KMS-11 (cell line): ENCODE measurements around the gene NPIPB12.
"Not testable (repeated sequence)": the region's sequence is repeated elsewhere in the genome, so short reads cannot be mapped to it uniquely, and the experiment has no call there.

Source experiments
- H2AFZ ChIP-seq: fragments of 200-600 bp; sonication (generic); 2 replicates; pipeline ENCODE4 v1.6.1; 2016; ENCODE audit warnings: antibody characterized with exemption, mixed run types, low read depth
- H3K27ac ChIP-seq: fragments of 200-600 bp; sonication (generic); 2 replicates; pipeline ENCODE4 v1.6.1; 2016; ENCODE audit warnings: mild to moderate bottlenecking, mixed run types
- H3K27me3 ChIP-seq: fragments of 200-600 bp; sonication (generic); 2 replicates; pipeline ENCODE4 v1.6.1; 2017; ENCODE audit warnings: mild to moderate bottlenecking, low read depth, mixed run types, moderate library complexity; ENCODE audit not compliant: insufficient read depth
- H3K36me3 ChIP-seq: fragments of 200-600 bp; sonication (generic); 2 replicates; pipeline ENCODE4 v1.6.1; 2017; ENCODE audit warnings: mild to moderate bottlenecking, mixed run types; ENCODE audit not compliant: insufficient read depth
- H3K4me1 ChIP-seq: fragments of 200-600 bp; sonication (generic); 2 replicates; pipeline ENCODE4 v1.6.1; 2016; ENCODE audit warnings: mild to moderate bottlenecking, low read depth, mixed run types; ENCODE audit not compliant: poor library complexity, severe bottlenecking
- H3K4me2 ChIP-seq: fragments of 200-600 bp; sonication (generic); 2 replicates; pipeline ENCODE4 v1.7.0; 2016; ENCODE audit warnings: mild to moderate bottlenecking, mixed run types
- H3K4me3 ChIP-seq: fragments of 200-600 bp; sonication (generic); IDR thresholded peaks from 2 replicates; pipeline ENCODE4 v1.6.1; 2017; ENCODE audit warnings: low read depth, low read length, mixed read lengths; ENCODE audit not compliant: insufficient read depth
- H3K79me2 ChIP-seq: fragments of 200-600 bp; sonication (generic); 2 replicates; pipeline ENCODE4 v1.6.1; 2016; ENCODE audit warnings: low read depth, mixed run types; ENCODE audit not compliant: insufficient read depth
- H3K9ac ChIP-seq: fragments of 200-600 bp; sonication (generic); 2 replicates; pipeline ENCODE4 v1.6.1; 2016; ENCODE audit warnings: mild to moderate bottlenecking, mixed run types
- H4K20me1 ChIP-seq: fragments of 200-600 bp; sonication (generic); 2 replicates; pipeline ENCODE4 v1.6.1; 2016; ENCODE audit warnings: mild to moderate bottlenecking, mixed run types; ENCODE audit not compliant: insufficient read depth

Gene NPIPB12

GRCh38 chr16:29506308-29506707 lies at the start of gene NPIPB12:
Gene NPIPB12, minus strand, starts transcription at chr16:29506408.
- not testable (repeated sequence) for H3K4me1 ChIP-seq, H3K4me2 ChIP-seq, H3K27me3 ChIP-seq, H2AFZ ChIP-seq, H3K4me3 ChIP-seq, H4K20me1 ChIP-seq, H3K79me2 ChIP-seq, H3K27ac ChIP-seq, H3K36me3 ChIP-seq, H3K9ac ChIP-seq

DNA sequence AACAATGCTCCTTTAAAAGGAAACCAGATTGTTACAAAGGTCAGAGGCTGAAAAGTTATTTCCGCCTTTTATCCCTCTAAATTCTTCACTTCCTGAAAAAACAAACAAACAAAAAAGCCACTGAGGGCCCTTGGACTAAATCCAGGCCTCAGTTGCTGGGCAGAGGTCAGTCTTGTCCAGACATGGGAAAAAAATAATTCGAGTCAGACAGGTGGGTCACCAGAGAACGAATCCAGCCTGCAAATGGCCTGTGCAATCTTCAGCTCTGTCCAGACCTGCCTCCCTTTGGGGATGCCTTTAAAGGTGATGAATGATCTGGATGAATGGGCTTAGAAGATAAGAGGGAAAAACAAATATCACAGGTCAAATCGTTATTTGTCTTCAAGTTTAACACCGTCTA lies 15.3 kb upstream of the NPIPB12 start:
- H3K4me3 ChIP-seq, H2AFZ ChIP-seq, H3K79me2 ChIP-seq, H3K4me1 ChIP-seq, H3K4me2 ChIP-seq, H3K9ac ChIP-seq, H3K27ac ChIP-seq, H4K20me1 ChIP-seq, H3K36me3 ChIP-seq, H3K27me3 ChIP-seq: not testable (repeated sequence)

DNA sequence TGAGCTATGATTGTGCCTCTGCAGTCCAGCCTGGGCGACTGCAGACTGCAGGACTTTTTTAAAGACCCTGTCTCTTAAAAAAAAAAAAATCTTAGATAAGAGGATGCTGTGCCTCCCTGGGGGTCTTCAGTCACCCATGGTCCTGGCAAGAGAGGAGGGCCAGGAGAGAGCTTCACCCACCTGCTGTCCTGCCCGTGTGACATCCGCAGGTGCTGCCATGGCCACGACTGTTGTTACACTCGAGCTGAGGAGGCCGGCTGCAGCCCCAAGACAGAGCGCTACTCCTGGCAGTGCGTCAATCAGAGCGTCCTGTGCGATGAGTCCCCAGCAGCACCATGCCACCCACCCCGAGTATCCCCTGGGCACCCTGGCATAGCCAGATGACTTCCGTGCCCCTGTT lies 23.9 kb downstream of the NPIPB12 start:
- H3K4me3 ChIP-seq, H3K27me3 ChIP-seq, H3K36me3 ChIP-seq, H2AFZ ChIP-seq, H3K4me2 ChIP-seq, H3K27ac ChIP-seq, H3K9ac ChIP-seq, H3K79me2 ChIP-seq, H4K20me1 ChIP-seq, H3K4me1 ChIP-seq: not testable (repeated sequence)

DNA sequence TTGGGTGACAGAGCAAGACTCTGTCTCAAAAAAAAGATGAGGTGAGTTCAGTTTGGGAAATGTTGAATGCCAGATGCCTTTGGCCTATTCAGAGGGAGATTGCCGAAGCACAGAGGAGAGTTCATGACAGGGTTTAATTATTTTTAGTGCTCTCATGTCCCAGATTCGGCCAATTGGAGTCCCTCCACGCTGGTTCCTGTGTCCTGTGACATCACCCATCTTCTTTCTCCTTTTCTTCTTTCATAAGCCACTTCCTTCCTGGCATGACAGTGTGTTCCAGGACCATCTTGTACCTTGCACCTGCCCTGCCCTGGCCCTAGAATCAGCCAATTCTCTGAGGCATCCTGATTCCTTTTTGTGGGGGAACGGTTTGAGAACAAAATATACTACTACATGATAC lies 34.1 kb downstream of the NPIPB12 start:
- not testable (repeated sequence) for H3K27me3 ChIP-seq, H2AFZ ChIP-seq, H3K36me3 ChIP-seq, H3K9ac ChIP-seq, H3K4me2 ChIP-seq, H3K79me2 ChIP-seq, H3K4me3 ChIP-seq, H3K27ac ChIP-seq, H3K4me1 ChIP-seq, H4K20me1 ChIP-seq

DNA sequence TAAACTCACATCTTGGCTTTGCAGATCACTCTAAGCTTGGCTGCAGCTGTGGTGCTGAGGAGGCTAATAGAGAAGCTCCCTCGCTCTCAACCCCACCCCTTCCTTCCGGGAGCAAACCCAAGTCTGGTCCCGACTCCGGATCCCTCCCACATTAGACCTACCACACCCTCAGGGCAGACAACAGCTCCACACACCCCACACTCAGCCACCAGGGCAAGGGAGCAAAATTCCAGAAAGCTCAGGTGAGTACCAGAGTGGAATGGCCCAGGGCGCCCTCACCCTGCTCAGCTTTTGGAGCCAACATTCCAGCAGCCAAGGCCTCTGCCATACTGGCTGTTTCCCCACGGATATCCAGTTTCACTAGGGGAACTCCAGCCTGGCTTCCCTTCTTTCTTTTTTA lies 36.5 kb downstream of the NPIPB12 start:
- not testable (repeated sequence) for H3K4me3 ChIP-seq, H3K79me2 ChIP-seq, H3K4me1 ChIP-seq, H3K4me2 ChIP-seq, H3K27ac ChIP-seq, H3K27me3 ChIP-seq, H3K9ac ChIP-seq, H2AFZ ChIP-seq, H4K20me1 ChIP-seq, H3K36me3 ChIP-seq

DNA sequence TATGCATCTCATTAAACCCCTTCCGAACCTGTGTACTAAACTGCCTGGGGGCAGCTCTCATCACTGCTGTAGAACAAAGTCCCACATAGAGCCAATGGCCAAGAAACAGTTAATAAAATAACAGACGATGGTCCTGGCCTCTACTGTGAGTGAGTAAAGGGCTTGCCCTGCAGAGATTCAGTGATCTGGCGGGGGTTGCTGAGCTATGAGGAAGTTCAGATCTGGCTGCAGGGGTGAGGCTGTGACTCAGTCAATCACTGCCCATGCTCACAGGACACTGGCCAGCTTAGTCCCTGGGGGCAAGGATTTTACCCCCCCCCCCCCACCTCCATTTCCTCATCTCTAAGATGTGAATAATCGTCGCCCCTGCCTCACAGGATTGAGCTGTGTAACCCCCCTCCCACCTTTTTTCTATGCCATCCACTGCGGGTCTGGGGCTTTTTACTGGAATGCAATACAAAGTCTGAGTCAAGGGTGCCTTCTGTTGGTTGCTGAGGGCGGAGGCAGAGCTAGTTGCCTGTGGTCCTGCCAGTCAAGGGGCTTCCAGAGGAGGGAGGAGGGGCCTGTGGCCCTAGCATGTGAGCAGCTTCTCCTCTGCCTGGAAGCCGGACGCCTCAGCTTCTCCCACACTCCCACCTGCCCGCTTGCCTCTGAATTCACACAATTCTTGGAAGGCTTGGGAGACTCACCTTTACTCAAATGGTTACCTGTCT lies 38.4 kb downstream of the NPIPB12 start:
- H3K27ac ChIP-seq, H3K4me2 ChIP-seq: not testable (repeated sequence)

DNA sequence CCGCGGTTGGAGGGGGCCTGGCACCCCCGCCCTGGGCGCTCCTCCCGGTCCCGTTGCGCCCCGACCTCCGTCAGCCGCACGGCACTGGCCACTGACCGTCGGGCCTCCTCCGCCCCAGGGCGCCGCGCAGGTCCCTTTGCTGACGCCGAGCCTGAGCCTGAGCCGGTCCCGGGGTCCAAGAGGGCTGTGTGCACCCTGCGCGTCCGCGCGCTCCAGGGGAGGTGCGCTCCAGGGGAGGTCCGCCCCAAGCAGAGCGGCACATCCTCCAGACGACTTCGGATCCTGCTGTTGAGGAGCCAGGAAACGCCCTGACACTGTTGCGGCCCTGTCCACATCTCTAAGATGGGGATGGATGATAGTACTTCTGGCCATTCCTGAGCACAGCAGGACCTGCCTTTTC lies 39.3 kb downstream of the NPIPB12 start:
- H3K4me1 ChIP-seq, H4K20me1 ChIP-seq, H3K9ac ChIP-seq, H3K4me2 ChIP-seq, H3K36me3 ChIP-seq, H3K4me3 ChIP-seq, H2AFZ ChIP-seq, H3K27ac ChIP-seq, H3K27me3 ChIP-seq, H3K79me2 ChIP-seq: not testable (repeated sequence)

More for the DNA sequence above, 38.4 kb downstream of the NPIPB12 start:
- H3K36me3 ChIP-seq, H3K9ac ChIP-seq, H3K79me2 ChIP-seq, H4K20me1 ChIP-seq, H3K27me3 ChIP-seq, H2AFZ ChIP-seq, H3K4me1 ChIP-seq, H3K4me3 ChIP-seq: not testable (repeated sequence)

DNA sequence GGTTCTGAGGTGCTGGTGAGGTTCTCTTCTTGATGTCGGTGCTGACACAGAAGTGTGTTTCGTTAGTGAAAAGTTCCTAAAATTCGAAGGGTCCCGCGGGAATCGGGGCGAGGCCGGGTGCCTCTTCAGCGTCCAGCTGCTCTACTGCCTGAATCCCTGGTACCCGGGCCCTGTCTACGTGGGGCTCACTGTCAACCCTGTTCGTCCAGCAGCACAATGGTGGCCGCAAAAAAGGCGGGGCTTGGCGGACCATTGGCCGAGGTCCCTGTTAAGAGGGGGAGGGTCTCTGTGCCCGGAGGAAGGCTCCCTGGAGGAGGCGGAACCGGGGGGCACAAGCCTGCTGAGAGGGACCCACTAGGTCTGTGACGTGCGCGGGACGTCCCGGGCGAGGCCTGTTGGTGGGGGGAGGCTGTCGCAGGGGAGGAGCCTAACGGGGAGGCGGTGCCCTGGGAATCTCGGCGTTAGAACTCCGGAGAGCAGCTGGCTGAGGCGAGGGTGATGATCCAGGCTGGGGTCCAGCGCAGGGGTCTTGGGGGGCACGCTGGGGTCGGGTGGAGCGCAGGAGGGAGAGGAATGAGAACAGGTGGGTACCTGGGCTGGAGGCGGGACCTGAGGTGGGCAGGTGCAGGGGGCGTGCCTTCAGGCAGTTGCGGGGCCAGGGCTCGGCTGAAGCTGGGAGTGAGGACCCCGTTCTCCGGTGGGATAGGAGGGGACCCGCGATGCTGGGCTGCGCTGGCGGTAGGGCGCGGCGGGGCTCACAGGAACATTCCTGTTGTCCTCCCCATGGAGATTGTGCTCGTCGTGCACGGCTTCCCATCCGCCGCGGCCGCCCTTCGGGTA lies 40.0 kb downstream of the NPIPB12 start:
- not testable (repeated sequence) for H3K79me2 ChIP-seq, H3K4me2 ChIP-seq, H3K4me3 ChIP-seq, H3K9ac ChIP-seq, H3K4me1 ChIP-seq, H3K27me3 ChIP-seq, H4K20me1 ChIP-seq, H2AFZ ChIP-seq, H3K27ac ChIP-seq, H3K36me3 ChIP-seq

DNA sequence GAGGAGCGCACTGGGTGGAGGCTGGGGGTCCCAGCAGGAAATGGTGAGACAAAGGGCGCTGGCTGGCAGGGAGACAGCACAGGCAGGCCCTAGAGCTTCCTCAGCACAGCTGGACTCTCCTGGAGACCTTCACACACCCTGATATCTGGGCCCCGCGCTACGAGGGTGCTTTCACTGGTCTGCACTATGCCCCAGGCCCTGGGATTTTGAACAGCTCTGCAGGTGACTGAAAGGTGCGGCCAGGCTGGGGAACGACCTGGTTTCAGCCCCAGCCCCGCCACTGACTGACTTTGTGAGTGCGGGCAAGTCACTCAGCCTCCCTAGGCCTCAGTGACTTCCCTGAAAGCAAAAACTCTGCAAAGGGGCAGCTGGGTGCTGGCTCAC lies 45.6 kb downstream of the NPIPB12 start:
- H3K4me2 ChIP-seq, H3K4me3 ChIP-seq, H3K36me3 ChIP-seq, H3K79me2 ChIP-seq, H3K27ac ChIP-seq, H3K9ac ChIP-seq, H3K27me3 ChIP-seq, H3K4me1 ChIP-seq, H2AFZ ChIP-seq, H4K20me1 ChIP-seq: not testable (repeated sequence)

- not testable (repeated sequence) for H4K20me1 ChIP-seq, H3K4me1 ChIP-seq, H3K79me2 ChIP-seq, H2AFZ ChIP-seq, H3K27me3 ChIP-seq, H3K4me2 ChIP-seq, H3K9ac ChIP-seq, H3K36me3 ChIP-seq, H3K4me3 ChIP-seq, H3K27ac ChIP-seq
These were observed 46.2 kb downstream of the NPIPB12 start, which contains the start of gene SULT1A4 for GRCh38 chr16:29459706-29460646. Gene SULT1A4, plus strand, starts transcription at chr16:29459913. Its CDS starts 1,473 bp downstream, at chr16:29461386.
